Measurements from ENCODE around the gene FBXO39.

GRCh38 chr17:6749519-6749918 is 26.5 kb upstream of the FBXO39 start:
- no peak for TF ChIP-seq POLR2AphosphoS5 (IDR thresholded peaks at IDR 0.05; ENCODE audit: low read depth, low read length)
- no peak for TF ChIP-seq SIN3A (IDR thresholded peaks at IDR 0.05; ENCODE audit: borderline replicate concordance, insufficient read depth, low read depth, low read length)
